Panc1 (cell line): ENCODE measurements around the gene NUDT15.

ENCODE experiments used
- CTCF ChIP-seq: fragments of 450-650 bp; IDR thresholded peaks from 2 replicates; pipeline ENCODE4 v1.5.1; 2017; ENCODE audit warnings: mild to moderate bottlenecking
- POLR2AphosphoS5 ChIP-seq: IDR thresholded peaks from 2 replicates; pipeline ENCODE4 v1.6.1; 2012; ENCODE audit warnings: mild to moderate bottlenecking, low read depth, low read length, moderate library complexity
- TCF7L2 ChIP-seq: IDR thresholded peaks from 2 replicates; pipeline ENCODE4 v1.6.1; 2011; ENCODE audit warnings: mild to moderate bottlenecking, low read depth, low read length, inconsistent platforms
- TF ChIP-seq, protein P1 (sequence below), 2 experiments: IDR thresholded peaks; 2 replicates each; pipeline ENCODE4 v1.6.1; 2011 to 2012; ENCODE audit warnings: low read depth in 2 of 2, control low read depth in 1 of 2, low read length in 1 of 2, mild to moderate bottlenecking in 1 of 2, moderate library complexity in 1 of 2; ENCODE audit not compliant: insufficient read depth in 1 of 2

- TF ChIP-seq CTCF (no peak), POLR2AphosphoS5 (no peak), TCF7L2 (no peak)
- TF ChIP-seq, protein P1, sequence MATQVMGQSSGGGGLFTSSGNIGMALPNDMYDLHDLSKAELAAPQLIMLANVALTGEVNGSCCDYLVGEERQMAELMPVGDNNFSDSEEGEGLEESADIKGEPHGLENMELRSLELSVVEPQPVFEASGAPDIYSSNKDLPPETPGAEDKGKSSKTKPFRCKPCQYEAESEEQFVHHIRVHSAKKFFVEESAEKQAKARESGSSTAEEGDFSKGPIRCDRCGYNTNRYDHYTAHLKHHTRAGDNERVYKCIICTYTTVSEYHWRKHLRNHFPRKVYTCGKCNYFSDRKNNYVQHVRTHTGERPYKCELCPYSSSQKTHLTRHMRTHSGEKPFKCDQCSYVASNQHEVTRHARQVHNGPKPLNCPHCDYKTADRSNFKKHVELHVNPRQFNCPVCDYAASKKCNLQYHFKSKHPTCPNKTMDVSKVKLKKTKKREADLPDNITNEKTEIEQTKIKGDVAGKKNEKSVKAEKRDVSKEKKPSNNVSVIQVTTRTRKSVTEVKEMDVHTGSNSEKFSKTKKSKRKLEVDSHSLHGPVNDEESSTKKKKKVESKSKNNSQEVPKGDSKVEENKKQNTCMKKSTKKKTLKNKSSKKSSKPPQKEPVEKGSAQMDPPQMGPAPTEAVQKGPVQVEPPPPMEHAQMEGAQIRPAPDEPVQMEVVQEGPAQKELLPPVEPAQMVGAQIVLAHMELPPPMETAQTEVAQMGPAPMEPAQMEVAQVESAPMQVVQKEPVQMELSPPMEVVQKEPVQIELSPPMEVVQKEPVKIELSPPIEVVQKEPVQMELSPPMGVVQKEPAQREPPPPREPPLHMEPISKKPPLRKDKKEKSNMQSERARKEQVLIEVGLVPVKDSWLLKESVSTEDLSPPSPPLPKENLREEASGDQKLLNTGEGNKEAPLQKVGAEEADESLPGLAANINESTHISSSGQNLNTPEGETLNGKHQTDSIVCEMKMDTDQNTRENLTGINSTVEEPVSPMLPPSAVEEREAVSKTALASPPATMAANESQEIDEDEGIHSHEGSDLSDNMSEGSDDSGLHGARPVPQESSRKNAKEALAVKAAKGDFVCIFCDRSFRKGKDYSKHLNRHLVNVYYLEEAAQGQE (IDR thresholded peaks at IDR 0.05; ENCODE audit: insufficient read depth in 1 of 2, low read depth in 2 of 2, low read length in 1 of 2) = no peak
Observed at GRCh38 chr13:48009284-48009683, 28.2 kb upstream of the NUDT15 start.
